Fibroblast of skin of back (primary cell): ENCODE data around the gene APOBEC3B.
A peak's percentile ranks its signal among the peaks of the same experiment; 100 is the strongest.
"Not testable (repeated sequence)": the region's sequence is repeated elsewhere in the genome, so short reads cannot be mapped to it uniquely, and the experiment has no call there.

Experiments
- DNase-seq: peaks from one replicate; pipeline ENCODE4 v3.0.0-alpha.2; 2013

APOBEC3B gene

DNA sequence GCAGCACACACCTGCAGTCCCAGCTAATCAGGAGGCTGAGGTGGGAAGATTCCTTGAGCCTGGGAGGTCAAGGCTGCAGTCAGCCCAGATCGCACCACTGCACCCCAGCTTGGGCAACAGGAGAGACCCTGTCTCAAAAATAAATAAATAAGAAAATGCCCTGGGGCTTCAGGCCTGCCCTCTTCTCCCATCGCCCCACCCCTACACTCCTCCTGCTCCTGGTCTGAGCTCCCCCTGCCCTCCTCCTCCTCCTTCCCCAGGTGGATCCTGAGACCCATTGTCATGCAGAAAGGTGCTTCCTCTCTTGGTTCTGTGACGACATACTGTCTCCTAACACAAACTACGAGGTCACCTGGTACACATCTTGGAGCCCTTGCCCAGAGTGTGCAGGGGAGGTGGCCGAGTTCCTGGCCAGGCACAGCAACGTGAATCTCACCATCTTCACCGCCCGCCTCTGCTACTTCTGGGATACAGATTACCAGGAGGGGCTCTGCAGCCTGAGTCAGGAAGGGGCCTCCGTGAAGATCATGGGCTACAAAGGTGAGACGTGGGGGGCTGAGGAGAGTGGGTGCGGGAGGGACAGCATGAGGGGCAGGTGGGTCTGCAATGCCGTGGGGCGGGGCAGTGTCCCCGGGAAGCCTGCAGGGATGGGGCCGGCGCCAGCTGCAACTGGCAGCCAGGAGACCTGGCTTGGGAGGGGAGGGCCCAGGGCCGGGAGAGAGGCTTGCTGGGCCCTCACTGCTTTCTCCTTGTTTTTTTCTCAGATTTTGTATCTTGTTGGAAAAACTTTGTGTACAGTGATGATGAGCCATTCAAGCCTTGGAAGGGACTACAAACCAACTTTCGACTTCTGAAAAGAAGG, 49.5 kb downstream of the APOBEC3B start:
- DNase-seq = not testable (repeated sequence)

DNA sequence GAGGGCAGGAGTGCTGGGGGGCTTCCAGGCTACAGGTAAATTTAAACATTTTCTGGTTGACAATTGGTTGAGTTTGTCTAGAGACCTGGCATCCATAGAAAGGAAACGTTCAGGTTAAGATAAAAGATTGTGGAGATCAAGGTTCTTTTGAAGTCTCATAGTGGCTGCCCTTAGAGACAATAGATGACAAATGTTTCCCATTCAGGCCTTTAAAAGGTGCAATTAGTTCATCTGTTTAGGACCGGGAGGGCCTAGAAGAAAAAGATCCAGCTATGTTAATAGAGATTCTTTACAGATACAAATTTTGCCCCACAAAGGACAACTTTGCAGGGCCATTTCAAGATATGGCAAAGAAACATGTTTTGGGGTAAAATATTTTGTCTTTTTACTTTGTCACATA, 54.9 kb downstream of the APOBEC3B start:
- not testable (repeated sequence) for DNase-seq

DNA sequence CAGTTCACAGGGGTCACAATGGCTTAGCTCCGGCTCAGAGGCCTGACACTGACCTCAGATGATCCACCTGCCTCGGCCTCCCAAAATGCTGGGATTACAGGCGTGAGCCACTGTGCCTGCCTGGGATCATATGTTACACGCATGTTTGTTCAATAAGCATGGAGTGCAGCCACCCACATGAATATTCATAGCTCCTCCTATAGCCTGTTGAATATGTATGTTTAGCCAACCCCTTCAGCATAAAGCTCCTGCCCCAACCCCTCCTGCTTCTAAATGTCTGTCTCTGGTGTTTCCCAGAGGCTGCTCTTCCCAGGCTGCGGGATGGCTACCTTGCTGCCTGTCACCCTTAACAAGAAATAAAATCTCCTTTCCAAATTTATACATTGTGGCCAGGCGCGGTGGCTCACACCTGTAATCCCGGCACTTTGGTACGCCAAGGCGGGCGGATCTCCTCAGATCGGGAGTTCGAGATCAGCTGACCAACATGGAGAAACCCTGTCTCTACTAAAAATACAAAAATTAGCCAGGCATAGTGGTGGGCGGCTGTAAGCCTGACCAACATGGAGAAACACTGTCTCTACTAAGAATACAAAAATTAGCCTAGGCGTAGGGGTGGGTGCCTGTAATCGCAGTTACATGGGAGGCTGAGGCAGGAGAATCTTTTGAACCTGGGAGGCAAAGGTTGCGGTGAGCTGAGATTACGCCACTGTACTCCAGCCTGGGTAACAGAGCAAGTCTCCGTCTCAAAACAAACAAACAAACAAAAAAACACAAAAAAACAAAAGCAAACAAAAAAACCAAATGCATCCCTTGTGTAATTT, 57.4 kb downstream of the APOBEC3B start:
- no peak for DNase-seq

DNA sequence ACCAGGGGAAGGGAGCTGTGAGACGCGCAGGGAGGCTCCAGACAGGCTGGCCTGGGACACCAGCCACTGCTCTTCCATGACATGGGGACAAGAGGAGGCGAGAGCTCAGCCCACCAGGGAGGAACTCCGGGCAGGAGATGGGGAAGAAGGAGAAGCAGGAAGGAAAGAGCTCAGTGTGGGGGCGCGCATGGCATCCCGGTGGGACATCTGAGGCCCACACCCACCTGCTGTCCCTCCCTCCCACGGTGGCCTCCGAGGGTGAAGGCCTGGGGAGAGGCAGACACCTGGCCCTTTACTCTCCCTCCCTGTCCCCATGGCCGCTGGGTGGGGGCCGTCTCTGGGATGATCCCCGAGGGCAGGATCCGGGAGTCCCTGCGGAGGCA, 58.0 kb downstream of the APOBEC3B start:
- DNase-seq = not testable (repeated sequence)

DNA sequence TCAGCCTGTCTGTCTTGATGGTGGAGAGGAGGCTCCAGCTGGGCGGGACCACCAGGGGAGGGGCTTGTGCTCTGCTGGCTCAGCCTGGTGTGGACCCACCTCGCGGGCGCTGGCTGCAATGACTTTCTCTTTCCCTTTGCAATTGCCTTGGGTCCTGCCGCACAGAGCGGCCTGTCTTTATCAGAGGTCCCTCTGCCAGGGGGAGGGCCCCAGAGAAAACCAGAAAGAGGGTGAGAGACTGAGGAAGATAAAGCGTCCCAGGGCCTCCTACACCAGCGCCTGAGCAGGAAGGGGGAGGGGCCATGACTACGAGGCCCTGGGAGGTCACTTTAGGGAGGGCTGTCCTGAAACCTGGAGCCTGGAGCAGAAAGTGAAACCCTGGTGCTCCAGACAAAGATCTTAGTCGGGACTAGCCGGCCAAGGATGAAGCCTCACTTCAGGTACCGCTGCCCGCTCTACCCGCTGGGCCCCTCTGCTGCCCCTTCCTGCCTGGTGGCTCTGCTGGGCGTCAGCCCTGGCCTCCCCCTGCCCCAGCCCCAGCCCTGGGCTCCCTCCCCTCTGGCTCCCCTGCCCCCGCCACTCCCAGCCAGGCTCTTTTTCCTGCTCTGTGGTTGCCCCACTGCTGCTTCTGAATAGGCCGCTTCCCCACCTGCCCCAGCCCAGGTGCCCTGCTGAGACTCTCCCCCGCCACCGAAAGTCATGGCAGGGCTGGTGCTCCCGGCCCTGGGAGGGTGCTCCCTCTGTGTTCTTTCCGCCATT, 58.6 kb downstream of the APOBEC3B start, which contains the start of gene APOBEC3F:
Gene APOBEC3F (plus strand): TSS at position 327 of the 759 bp plus-strand sequence. CDS start 97 bp downstream, at position 424.
- peak; percentile 66 for DNase-seq

DNA sequence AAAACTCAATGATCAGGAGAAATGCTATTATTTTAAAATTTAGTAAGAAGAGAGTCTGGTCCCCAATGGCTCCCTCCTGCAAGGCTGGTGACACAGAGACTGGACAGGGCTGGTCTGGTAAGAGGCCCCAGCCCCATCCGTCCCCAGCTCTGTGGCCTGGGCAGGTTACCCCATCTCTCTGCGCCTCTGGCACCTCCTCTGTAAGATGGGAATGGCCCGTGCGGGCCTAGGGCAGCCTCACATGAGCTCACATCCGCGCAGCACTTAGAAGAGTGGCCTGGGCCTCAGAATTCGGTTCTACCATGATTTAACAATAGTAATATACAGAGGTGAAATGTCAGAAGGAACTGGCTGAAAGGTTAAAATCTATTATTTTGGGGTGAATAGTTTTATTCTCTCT, 59.8 kb downstream of the APOBEC3B start:
- DNase-seq = no peak
